HL-60 (cell line): ENCODE measurements around the gene KCND2.

ENCODE experiments used
- DNase-seq, 2 experiments: peaks; one replicate each; pipeline ENCODE4 v3.0.0-alpha.2; 2010 to 2020; ENCODE audit warnings: low read depth in 1 of 2, low spot score in 1 of 2
- H3K27ac ChIP-seq: fragments of 250-450 bp; sonication (Bioruptor Pico); replicated peaks from 2 replicates; pipeline ENCODE4 v1.5.1; 2020; ENCODE audit warnings: mild to moderate bottlenecking, moderate library complexity
- H3K27me3 ChIP-seq: fragments of 250-450 bp; sonication (Bioruptor Pico); 2 replicates; pipeline ENCODE4 v1.5.1; 2021; ENCODE audit warnings: mild to moderate bottlenecking, moderate library complexity; ENCODE audit not compliant: insufficient read depth, poor library complexity, severe bottlenecking
- H3K4me3 ChIP-seq: replicated peaks from 2 replicates; pipeline ENCODE4 v1.5.1; 2011; ENCODE audit warnings: mild to moderate bottlenecking, control low read depth, low read length; ENCODE audit not compliant: insufficient read depth
- GABPA ChIP-seq: IDR thresholded peaks from 2 replicates; pipeline ENCODE4 v1.6.1; 2012; ENCODE audit warnings: low read depth
- POLR2AphosphoS5 ChIP-seq: IDR thresholded peaks from 2 replicates; pipeline ENCODE4 v1.6.1; 2012; ENCODE audit warnings: low read depth
- SPI1 ChIP-seq: IDR thresholded peaks from 2 replicates; pipeline ENCODE4 v1.6.1; 2012; ENCODE audit warnings: low read depth, mild to moderate bottlenecking, borderline replicate concordance
- TF ChIP-seq, protein P1 (sequence below): IDR thresholded peaks from 2 replicates; pipeline ENCODE4 v1.6.1; 2012; ENCODE audit warnings: low read depth; ENCODE audit not compliant: insufficient replicate concordance
- TF ChIP-seq, protein P2 (sequence below): IDR thresholded peaks from one replicate; pipeline ENCODE4 v1.5.1; 2011; ENCODE audit warnings: low read length, control low read depth, inconsistent platforms; ENCODE audit not compliant: insufficient read depth

KCND2 gene

DNA sequence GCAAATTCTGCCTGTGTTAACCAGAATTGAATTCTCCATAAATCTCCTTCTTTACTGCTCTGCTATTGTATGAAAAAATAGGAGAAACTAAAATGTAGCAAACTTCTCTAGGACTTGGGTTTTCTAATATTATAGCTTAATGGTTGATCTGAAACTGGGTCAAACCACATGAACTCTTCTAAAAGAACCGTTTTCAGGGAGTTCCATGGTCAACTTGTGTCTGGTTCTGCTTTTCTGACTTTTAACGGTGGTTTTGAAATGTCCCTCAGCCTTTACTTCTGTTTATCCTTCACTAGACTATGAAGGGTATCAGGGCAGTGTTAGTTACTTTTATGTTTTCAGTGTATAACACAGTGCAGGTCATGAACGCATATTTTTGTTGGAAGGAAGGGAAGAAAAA lies 342.7 kb downstream of the KCND2 start:
- TF ChIP-seq, protein P1, sequence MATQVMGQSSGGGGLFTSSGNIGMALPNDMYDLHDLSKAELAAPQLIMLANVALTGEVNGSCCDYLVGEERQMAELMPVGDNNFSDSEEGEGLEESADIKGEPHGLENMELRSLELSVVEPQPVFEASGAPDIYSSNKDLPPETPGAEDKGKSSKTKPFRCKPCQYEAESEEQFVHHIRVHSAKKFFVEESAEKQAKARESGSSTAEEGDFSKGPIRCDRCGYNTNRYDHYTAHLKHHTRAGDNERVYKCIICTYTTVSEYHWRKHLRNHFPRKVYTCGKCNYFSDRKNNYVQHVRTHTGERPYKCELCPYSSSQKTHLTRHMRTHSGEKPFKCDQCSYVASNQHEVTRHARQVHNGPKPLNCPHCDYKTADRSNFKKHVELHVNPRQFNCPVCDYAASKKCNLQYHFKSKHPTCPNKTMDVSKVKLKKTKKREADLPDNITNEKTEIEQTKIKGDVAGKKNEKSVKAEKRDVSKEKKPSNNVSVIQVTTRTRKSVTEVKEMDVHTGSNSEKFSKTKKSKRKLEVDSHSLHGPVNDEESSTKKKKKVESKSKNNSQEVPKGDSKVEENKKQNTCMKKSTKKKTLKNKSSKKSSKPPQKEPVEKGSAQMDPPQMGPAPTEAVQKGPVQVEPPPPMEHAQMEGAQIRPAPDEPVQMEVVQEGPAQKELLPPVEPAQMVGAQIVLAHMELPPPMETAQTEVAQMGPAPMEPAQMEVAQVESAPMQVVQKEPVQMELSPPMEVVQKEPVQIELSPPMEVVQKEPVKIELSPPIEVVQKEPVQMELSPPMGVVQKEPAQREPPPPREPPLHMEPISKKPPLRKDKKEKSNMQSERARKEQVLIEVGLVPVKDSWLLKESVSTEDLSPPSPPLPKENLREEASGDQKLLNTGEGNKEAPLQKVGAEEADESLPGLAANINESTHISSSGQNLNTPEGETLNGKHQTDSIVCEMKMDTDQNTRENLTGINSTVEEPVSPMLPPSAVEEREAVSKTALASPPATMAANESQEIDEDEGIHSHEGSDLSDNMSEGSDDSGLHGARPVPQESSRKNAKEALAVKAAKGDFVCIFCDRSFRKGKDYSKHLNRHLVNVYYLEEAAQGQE, result no peak
- no peak for TF ChIP-seq GABPA
- no peak for TF ChIP-seq POLR2AphosphoS5
- TF ChIP-seq SPI1, result no peak
- TF ChIP-seq, protein P2, sequence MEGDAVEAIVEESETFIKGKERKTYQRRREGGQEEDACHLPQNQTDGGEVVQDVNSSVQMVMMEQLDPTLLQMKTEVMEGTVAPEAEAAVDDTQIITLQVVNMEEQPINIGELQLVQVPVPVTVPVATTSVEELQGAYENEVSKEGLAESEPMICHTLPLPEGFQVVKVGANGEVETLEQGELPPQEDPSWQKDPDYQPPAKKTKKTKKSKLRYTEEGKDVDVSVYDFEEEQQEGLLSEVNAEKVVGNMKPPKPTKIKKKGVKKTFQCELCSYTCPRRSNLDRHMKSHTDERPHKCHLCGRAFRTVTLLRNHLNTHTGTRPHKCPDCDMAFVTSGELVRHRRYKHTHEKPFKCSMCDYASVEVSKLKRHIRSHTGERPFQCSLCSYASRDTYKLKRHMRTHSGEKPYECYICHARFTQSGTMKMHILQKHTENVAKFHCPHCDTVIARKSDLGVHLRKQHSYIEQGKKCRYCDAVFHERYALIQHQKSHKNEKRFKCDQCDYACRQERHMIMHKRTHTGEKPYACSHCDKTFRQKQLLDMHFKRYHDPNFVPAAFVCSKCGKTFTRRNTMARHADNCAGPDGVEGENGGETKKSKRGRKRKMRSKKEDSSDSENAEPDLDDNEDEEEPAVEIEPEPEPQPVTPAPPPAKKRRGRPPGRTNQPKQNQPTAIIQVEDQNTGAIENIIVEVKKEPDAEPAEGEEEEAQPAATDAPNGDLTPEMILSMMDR, result no peak
- H3K27ac ChIP-seq, result no peak overlapping the region
- H3K4me3 ChIP-seq, result no peak overlapping the region
- DNase-seq, result no peak
- no peaks in the 10 kb centered on the region for H3K27me3 ChIP-seq

DNA sequence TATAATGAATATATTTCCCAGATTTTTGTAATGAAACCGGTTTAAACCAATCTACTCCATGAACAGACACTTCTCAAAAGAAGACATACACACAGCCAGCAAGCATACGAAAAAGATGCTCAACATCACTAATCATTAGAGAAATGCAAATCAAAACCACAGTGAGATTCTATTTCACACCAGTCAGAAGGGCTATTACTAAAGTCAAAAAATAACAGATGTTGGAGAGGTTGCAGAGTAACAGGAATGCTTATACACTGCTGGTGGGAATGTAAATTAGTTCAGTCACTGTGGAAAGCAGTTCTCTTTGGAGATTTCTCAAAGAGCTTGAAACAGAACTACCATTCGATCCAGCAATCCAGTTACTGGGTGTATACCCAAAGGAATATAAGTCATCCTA lies 344.3 kb downstream of the KCND2 start:
- no peak for DNase-seq
- no peak overlapping the region for H3K4me3 ChIP-seq
- no peaks in the 10 kb centered on the region for H3K27me3 ChIP-seq
- no peak overlapping the region for H3K27ac ChIP-seq
- TF ChIP-seq, protein P2, result no peak
- TF ChIP-seq GABPA (no peak), POLR2AphosphoS5 (no peak), SPI1 (no peak)
- TF ChIP-seq, protein P1, result no peak

DNA sequence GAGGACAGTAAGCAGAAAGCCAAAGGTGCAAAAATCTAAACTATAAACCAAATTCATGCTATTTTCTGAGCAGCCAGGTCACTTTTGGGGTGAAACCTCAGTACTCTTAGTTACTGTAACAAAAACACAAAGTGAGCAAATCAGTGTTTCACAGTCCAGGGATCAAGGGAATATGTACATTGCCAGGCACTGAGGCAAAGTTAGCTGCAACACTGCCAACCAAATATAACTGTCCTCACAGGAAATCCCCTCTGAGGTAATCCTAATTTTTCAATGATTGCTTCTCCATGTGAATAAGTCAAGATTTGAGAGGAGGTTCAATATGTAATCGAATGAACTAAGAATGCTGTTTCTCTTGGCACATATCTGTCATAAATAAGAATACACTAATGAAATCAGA lies 355.3 kb downstream of the KCND2 start:
- no peak for DNase-seq
- Histone ChIP-seq H3K27ac (no peak overlapping the region), H3K4me3 (no peak overlapping the region), H3K27me3 (no peaks in the 10 kb centered on the region)
- no peak for TF ChIP-seq POLR2AphosphoS5
- TF ChIP-seq, protein P1, result no peak
- no peak for TF ChIP-seq GABPA
- no peak for TF ChIP-seq SPI1
- TF ChIP-seq, protein P2, result no peak
